ENCODE measurements around the gene MAGI2. TPM values are rescaled to one million over a fixed set of nuclear protein-coding genes. Genes with fewer than 3 reads are reported as not detected.

The MAGI2 gene
- total and polyA plus RNA-seq, 2 donors (not counting 3 experiments of a cell fraction or from before 2014, with no cell fraction given): 0.28 to 6.0 TPM

GRCh38 chr7:79353720-79354468 lies 99.6 kb downstream of the MAGI2 start:
- no peaks in the 10 kb centered on the region for H3K36me3 ChIP-seq (ENCODE audit: control insufficient read depth in 2 of 2, extremely low read depth in 1 of 2, insufficient read depth in 2 of 2, low read length in 2 of 2)
- H4K20me1 ChIP-seq (replicated peaks; ENCODE audit: control insufficient read depth, extremely low read depth, insufficient read depth, low read length): no peaks in the 10 kb centered on the region
- H3K4me1 ChIP-seq (ENCODE audit: control insufficient read depth, extremely low read depth, insufficient read depth, low read length): no peaks in the 10 kb centered on the region
- FAIRE-seq: no peak
- POLR2A ChIA-PET: no interaction called here
- dilution Hi-C loops (cut with MboI; ENCODE audit: extremely low pct_ligation_motif_present, low sequenced_read_pairs) (no loop called here), intact Hi-C loops (cut with micrococcal nuclease) (no loop called here)
- H3K9me3 ChIP-seq (replicated peaks; ENCODE audit: control insufficient read depth, insufficient read depth, low read length): no peaks in the 10 kb centered on the region
- no peak for DNase-seq (ENCODE audit: low read depth, low spot score)
- H3K9ac ChIP-seq (replicated peaks; ENCODE audit: extremely low read depth, insufficient read depth, low read length): no peak overlapping the region
- TF ChIP-seq GATA2 (IDR thresholded peaks at IDR 0.05; ENCODE audit: insufficient read depth, insufficient read length, low read depth, low read length) (no peak), POLR2AphosphoS5 (IDR thresholded peaks at IDR 0.05; ENCODE audit: insufficient read depth, low read depth, low read length) (no peak), EZH2 (IDR thresholded peaks at IDR 0.05; ENCODE audit: borderline replicate concordance, low read depth, low read length, severe bottlenecking) (no peak), FOS (IDR thresholded peaks at IDR 0.05; ENCODE audit: borderline replicate concordance, insufficient read depth, low read length) (no peak), POLR2A (IDR thresholded peaks at IDR 0.05; ENCODE audit: low read depth, low read length) (no peak), MAX (IDR thresholded peaks at IDR 0.05; ENCODE audit: insufficient read depth, insufficient read length) (no peak), CTCF (IDR thresholded peaks at IDR 0.05; ENCODE audit: extremely low read depth in 1 of 2, insufficient read depth in 1 of 2, low read depth in 1 of 2, low read length in 2 of 2) (no peak), JUN (IDR thresholded peaks at IDR 0.05; ENCODE audit: borderline replicate concordance, insufficient read depth, insufficient read length, low read depth) (no peak), MYC (IDR thresholded peaks at IDR 0.05; ENCODE audit: low read depth, low read length) (no peak)
- H3K79me2 ChIP-seq (ENCODE audit: control insufficient read depth, insufficient read depth, low read length): no peaks in the 10 kb centered on the region
- CTCF ChIA-PET: no interaction called here
- H3K27me3 ChIP-seq (ENCODE audit: control insufficient read depth in 2 of 2, insufficient read depth in 2 of 2, low read length in 2 of 2): no peaks in the 10 kb centered on the region
- H3K9me1 ChIP-seq (replicated peaks; ENCODE audit: control insufficient read depth, extremely low read depth, insufficient read depth, low read length): no peaks in the 10 kb centered on the region
- no peak overlapping the region for H3K27ac ChIP-seq (ENCODE audit: insufficient read depth, low read depth, low read length)
- no TSS peak for BruUV-seq (replicated peaks)
- no peak overlapping the region for H2AFZ ChIP-seq (ENCODE audit: low read depth, low read length)
- no peak overlapping the region for H3K4me2 ChIP-seq (ENCODE audit: insufficient read depth, low read length)
- no peak overlapping the region for H3K4me3 ChIP-seq (replicated peaks in 1 of 3; ENCODE audit: insufficient read depth in 1 of 3, low read depth in 1 of 3, low read length in 3 of 3)
